ENCODE results near the gene RABEPK. TPM values are rescaled to one million over a fixed set of nuclear protein-coding genes. Genes with fewer than 3 reads are reported as not detected.

RABEPK gene
- total and polyA plus RNA-seq, 10 of the 15 experiments (the other 5 are each of a cell fraction or from before 2014, with no cell fraction given) = 26.9 to 59.8 (median 39.4) TPM

DNA sequence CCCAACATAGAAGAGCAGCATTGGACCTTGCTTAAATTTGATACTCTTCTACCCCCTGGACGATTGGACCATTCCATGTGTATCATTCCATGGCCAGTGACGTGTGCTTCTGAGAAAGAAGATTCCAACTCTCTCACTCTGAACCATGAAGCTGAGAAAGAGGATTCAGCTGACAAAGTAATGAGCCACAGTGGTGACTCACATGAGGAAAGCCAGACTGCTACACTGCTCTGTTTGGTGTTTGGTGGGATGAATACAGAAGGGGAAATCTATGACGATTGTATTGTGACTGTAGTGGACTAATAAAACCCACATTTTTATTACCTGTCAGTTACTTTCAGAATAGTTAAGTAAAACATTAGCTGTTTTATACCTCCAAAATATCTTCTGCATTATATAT lies 33.3 kb downstream of the RABEPK start:
- DNase-seq (ENCODE audit: low read depth, low spot score) = no peak
- ChIA-PET SMC1A (ENCODE audit: uncharacterized antibody, unreplicated experiment) (interaction anchor here (0.8 to 1.0 kb wide), 2 partner anchors 32 to 49 kb away, joined by 3 read pairs; no protein-coding TSS in a partner anchor), POLR2A (no interaction called here), CTCF (no interaction called here), RAD21 (ENCODE audit: unreplicated experiment) (no interaction called here)
- no TSS peak for BruUV-seq (replicated peaks)
- H3K9me3 ChIP-seq (replicated peaks; ENCODE audit: control insufficient read depth, insufficient read depth, low read length) = no peaks in the 10 kb centered on the region
- 0 out of 2 replicates have a peak, but pooled peaks cover 2% of the 10 kb centered on the region for H4K20me1 ChIP-seq (ENCODE audit: control insufficient read depth, insufficient read depth)
- H3K27me3 ChIP-seq (replicated peaks in 1 of 2; ENCODE audit: control insufficient read depth in 2 of 2, insufficient read depth in 2 of 2, low read length in 1 of 2) = no peaks in the 10 kb centered on the region
- FAIRE-seq = no peak
- peaks cover 8 to 29% of the 10 kb centered on the region in 2 experiments for H3K36me3 ChIP-seq (ENCODE audit: control insufficient read depth in 2 of 2, insufficient read depth in 2 of 2, low read length in 1 of 2)
- no peak overlapping the region for H2AFZ ChIP-seq (ENCODE audit: control insufficient read depth, low read depth, low read length)
- in situ Hi-C loops (cut with MboI) (no loop called here), intact Hi-C loops (cut with micrococcal nuclease; ENCODE audit: unreplicated experiment) (no loop called here)
- H3K4me1 ChIP-seq (ENCODE audit: control insufficient read depth, insufficient read depth, low read length) = peaks cover 4% of the 10 kb centered on the region; the same call in 1 of the 2 replicates
- WGBS (ENCODE audit: insufficient coverage, insufficient replicate concordance, low lambda C conversion rate, missing lambda C conversion rate) = 61% methylated on average over 3 of the region's 3 CpGs
- H3K9ac ChIP-seq (ENCODE audit: control insufficient read depth, insufficient read depth, low read length) = no peak overlapping the region
- no peak overlapping the region for H3K4me2 ChIP-seq (ENCODE audit: control insufficient read depth, insufficient read depth)
- TF ChIP-seq IKZF2 (IDR thresholded peaks at IDR 0.05) (no peak), WRNIP1 (IDR thresholded peaks at IDR 0.05; ENCODE audit: borderline replicate concordance, low read depth, low read length) (no peak), NFYA (IDR thresholded peaks at IDR 0.05; ENCODE audit: borderline replicate concordance, low read depth, low read length) (no peak), RAD21 (IDR thresholded peaks at IDR 0.05; ENCODE audit: insufficient read depth, low read depth, low read length) (no peak), NR2C1 (IDR thresholded peaks at IDR 0.05) (no peak), GABPA (IDR thresholded peaks at IDR 0.05; ENCODE audit: low read depth) (no peak), SIX5 (IDR thresholded peaks at IDR 0.05; ENCODE audit: low read depth, low read length, severe bottlenecking) (no peak), MYB (IDR thresholded peaks at IDR 0.05; ENCODE audit: borderline replicate concordance, low read depth, low read length) (no peak)
- TF ChIP-seq, protein P1, sequence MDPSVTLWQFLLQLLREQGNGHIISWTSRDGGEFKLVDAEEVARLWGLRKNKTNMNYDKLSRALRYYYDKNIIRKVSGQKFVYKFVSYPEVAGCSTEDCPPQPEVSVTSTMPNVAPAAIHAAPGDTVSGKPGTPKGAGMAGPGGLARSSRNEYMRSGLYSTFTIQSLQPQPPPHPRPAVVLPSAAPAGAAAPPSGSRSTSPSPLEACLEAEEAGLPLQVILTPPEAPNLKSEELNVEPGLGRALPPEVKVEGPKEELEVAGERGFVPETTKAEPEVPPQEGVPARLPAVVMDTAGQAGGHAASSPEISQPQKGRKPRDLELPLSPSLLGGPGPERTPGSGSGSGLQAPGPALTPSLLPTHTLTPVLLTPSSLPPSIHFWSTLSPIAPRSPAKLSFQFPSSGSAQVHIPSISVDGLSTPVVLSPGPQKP (IDR thresholded peaks at IDR 0.05; ENCODE audit: low read depth, low read length) = no peak
- TF ChIP-seq, protein P2, sequence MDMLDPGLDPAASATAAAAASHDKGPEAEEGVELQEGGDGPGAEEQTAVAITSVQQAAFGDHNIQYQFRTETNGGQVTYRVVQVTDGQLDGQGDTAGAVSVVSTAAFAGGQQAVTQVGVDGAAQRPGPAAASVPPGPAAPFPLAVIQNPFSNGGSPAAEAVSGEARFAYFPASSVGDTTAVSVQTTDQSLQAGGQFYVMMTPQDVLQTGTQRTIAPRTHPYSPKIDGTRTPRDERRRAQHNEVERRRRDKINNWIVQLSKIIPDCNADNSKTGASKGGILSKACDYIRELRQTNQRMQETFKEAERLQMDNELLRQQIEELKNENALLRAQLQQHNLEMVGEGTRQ (IDR thresholded peaks at IDR 0.05; ENCODE audit: borderline replicate concordance, low read depth, low read length) = no peak
- TF ChIP-seq, protein P3, sequence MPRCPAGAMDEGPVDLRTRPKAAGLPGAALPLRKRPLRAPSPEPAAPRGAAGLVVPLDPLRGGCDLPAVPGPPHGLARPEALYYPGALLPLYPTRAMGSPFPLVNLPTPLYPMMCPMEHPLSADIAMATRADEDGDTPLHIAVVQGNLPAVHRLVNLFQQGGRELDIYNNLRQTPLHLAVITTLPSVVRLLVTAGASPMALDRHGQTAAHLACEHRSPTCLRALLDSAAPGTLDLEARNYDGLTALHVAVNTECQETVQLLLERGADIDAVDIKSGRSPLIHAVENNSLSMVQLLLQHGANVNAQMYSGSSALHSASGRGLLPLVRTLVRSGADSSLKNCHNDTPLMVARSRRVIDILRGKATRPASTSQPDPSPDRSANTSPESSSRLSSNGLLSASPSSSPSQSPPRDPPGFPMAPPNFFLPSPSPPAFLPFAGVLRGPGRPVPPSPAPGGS (IDR thresholded peaks at IDR 0.05; ENCODE audit: borderline replicate concordance, insufficient read depth, low read depth, low read length, poor library complexity, severe bottlenecking) = no peak
- TF ChIP-seq, protein P4, sequence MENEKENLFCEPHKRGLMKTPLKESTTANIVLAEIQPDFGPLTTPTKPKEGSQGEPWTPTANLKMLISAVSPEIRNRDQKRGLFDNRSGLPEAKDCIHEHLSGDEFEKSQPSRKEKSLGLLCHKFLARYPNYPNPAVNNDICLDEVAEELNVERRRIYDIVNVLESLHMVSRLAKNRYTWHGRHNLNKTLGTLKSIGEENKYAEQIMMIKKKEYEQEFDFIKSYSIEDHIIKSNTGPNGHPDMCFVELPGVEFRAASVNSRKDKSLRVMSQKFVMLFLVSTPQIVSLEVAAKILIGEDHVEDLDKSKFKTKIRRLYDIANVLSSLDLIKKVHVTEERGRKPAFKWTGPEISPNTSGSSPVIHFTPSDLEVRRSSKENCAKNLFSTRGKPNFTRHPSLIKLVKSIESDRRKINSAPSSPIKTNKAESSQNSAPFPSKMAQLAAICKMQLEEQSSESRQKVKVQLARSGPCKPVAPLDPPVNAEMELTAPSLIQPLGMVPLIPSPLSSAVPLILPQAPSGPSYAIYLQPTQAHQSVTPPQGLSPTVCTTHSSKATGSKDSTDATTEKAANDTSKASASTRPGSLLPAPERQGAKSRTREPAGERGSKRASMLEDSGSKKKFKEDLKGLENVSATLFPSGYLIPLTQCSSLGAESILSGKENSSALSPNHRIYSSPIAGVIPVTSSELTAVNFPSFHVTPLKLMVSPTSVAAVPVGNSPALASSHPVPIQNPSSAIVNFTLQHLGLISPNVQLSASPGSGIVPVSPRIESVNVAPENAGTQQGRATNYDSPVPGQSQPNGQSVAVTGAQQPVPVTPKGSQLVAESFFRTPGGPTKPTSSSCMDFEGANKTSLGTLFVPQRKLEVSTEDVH (IDR thresholded peaks at IDR 0.05; ENCODE audit: low read depth, partially characterized antibody) = no peak
- TF ChIP-seq, protein P5, sequence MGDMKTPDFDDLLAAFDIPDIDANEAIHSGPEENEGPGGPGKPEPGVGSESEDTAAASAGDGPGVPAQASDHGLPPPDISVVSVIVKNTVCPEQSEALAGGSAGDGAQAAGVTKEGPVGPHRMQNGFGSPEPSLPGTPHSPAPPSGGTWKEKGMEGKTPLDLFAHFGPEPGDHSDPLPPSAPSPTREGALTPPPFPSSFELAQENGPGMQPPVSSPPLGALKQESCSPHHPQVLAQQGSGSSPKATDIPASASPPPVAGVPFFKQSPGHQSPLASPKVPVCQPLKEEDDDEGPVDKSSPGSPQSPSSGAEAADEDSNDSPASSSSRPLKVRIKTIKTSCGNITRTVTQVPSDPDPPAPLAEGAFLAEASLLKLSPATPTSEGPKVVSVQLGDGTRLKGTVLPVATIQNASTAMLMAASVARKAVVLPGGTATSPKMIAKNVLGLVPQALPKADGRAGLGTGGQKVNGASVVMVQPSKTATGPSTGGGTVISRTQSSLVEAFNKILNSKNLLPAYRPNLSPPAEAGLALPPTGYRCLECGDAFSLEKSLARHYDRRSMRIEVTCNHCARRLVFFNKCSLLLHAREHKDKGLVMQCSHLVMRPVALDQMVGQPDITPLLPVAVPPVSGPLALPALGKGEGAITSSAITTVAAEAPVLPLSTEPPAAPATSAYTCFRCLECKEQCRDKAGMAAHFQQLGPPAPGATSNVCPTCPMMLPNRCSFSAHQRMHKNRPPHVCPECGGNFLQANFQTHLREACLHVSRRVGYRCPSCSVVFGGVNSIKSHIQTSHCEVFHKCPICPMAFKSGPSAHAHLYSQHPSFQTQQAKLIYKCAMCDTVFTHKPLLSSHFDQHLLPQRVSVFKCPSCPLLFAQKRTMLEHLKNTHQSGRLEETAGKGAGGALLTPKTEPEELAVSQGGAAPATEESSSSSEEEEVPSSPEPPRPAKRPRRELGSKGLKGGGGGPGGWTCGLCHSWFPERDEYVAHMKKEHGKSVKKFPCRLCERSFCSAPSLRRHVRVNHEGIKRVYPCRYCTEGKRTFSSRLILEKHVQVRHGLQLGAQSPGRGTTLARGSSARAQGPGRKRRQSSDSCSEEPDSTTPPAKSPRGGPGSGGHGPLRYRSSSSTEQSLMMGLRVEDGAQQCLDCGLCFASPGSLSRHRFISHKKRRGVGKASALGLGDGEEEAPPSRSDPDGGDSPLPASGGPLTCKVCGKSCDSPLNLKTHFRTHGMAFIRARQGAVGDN (IDR thresholded peaks at IDR 0.05) = no peak
- no peak overlapping the region for H3K27ac ChIP-seq (ENCODE audit: control insufficient read depth, insufficient read depth)
- no peak for ATAC-seq
- H3K79me2 ChIP-seq (ENCODE audit: control insufficient read depth, insufficient read depth, low read length) = peaks cover 32% of the 10 kb centered on the region
- no peak overlapping the region for H3K4me3 ChIP-seq
